Bone marrow (tissue), 2 donors: ENCODE measurements around the gene SLC22A12.

Experiments
- DNase-seq, 2 donors: peaks; one replicate each; lab custom pipeline; 2025; lab: John Stamatoyannopoulos, UW

Gene SLC22A12

GRCh38 chr11:64563966-64564365, 27.1 kb upstream of the SLC22A12 start:
- DNase-seq, result no peak

- DNase-seq, result no peak
Observed at GRCh38 chr11:64564419-64564818, 26.6 kb upstream of the SLC22A12 start.

GRCh38 chr11:64564947-64565889, 25.8 kb upstream of the SLC22A12 start:
- no peak for DNase-seq

- DNase-seq, result no peak
Observed at GRCh38 chr11:64566042-64566914, 24.7 kb upstream of the SLC22A12 start.

GRCh38 chr11:64566915-64567891, 23.8 kb upstream of the SLC22A12 start:
- no peak for DNase-seq

GRCh38 chr11:64568041-64568571, 22.9 kb upstream of the SLC22A12 start:
- no peak for DNase-seq

- DNase-seq, result no peak
Observed at GRCh38 chr11:64568584-64569140, 22.4 kb upstream of the SLC22A12 start.

GRCh38 chr11:64569300-64569970, 21.6 kb upstream of the SLC22A12 start:
- no peak for DNase-seq

- no peak for DNase-seq
Observed at GRCh38 chr11:64570341-64570740, 20.7 kb upstream of the SLC22A12 start.

- DNase-seq, result no peak
Observed at GRCh38 chr11:64571050-64571409, 20.0 kb upstream of the SLC22A12 start.

- no peak for DNase-seq
Observed at GRCh38 chr11:64571410-64572091, 19.5 kb upstream of the SLC22A12 start.

GRCh38 chr11:64572143-64572542, 18.9 kb upstream of the SLC22A12 start:
- DNase-seq, result no peak

- no peak for DNase-seq
Observed at GRCh38 chr11:64577202-64577601, 13.8 kb upstream of the SLC22A12 start.

GRCh38 chr11:64580412-64580811, 10.6 kb upstream of the SLC22A12 start:
- DNase-seq, result no peak

- no peak for DNase-seq
Observed at GRCh38 chr11:64581057-64581523, 9.9 kb upstream of the SLC22A12 start.

- no peak for DNase-seq
Observed at GRCh38 chr11:64582885-64583284, 8.1 kb upstream of the SLC22A12 start.

- DNase-seq, result no peak
Observed at GRCh38 chr11:64583296-64584262, 7.4 kb upstream of the SLC22A12 start.

- DNase-seq, result no peak
Observed at GRCh38 chr11:64585150-64585549, 5.9 kb upstream of the SLC22A12 start.

GRCh38 chr11:64586366-64586765, 4.7 kb upstream of the SLC22A12 start:
- no peak for DNase-seq
